NCI-H345 treated with DMSO at 0.1 percent for 48 hours (cell line): ENCODE data around the gene RER1.

Experiments
- DNase-seq: peaks from one replicate; lab custom pipeline; 2025; ENCODE audit not compliant: unreplicated experiment; lab: John Stamatoyannopoulos, UW

RER1 gene, protein sequence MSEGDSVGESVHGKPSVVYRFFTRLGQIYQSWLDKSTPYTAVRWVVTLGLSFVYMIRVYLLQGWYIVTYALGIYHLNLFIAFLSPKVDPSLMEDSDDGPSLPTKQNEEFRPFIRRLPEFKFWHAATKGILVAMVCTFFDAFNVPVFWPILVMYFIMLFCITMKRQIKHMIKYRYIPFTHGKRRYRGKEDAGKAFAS

GRCh38 chr1:2391041-2391930 lies at the start of gene RER1, which contains the start of gene MORN1:
Gene RER1 (plus strand): TSS chr1:2391841. CDS start chr1:2395791, 3,950 bp downstream.
Gene MORN1 (minus strand): TSS chr1:2391554. CDS start chr1:2391533, 21 bp downstream.
- DNase-seq, result peak; percentile 96

- DNase-seq, result no peak
Measured at GRCh38 chr1:2342384-2343022, 49.1 kb upstream of the RER1 start.

GRCh38 chr1:2343023-2343935 lies 48.4 kb upstream of the RER1 start:
- DNase-seq, result no peak

GRCh38 chr1:2344121-2344681 lies 47.4 kb upstream of the RER1 start:
- no peak for DNase-seq

DNA sequence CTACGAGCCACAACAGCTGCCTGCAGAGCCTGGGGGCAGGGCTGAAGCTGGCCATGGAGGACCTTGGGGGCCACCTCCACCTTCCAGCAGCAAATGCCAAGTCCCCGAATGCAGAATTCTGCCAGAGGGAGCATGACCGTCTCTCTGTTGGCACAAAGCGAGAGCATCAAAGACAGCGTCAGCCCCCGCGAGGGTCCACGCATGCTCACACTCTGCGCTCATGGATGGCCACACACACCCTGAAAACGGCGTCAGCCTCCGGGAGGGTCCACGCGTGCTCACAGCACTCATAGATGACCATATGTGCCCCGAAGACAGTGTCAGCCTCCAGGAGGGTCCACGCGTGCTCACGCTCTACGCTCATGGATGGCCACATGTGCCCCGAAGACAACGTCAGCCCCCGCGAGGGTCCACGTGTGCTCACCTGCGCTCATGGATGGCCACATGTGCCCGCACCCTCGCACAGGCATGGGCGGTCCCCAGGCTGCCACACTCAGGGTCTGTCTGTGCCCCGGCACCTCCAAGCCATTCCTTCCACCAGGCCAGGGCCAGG lies 46.8 kb upstream of the RER1 start:
- DNase-seq, result no peak

GRCh38 chr1:2345297-2346075 lies 46.2 kb upstream of the RER1 start:
- no peak for DNase-seq

- no peak for DNase-seq
Measured at GRCh38 chr1:2346691-2347408, 44.8 kb upstream of the RER1 start.

DNA sequence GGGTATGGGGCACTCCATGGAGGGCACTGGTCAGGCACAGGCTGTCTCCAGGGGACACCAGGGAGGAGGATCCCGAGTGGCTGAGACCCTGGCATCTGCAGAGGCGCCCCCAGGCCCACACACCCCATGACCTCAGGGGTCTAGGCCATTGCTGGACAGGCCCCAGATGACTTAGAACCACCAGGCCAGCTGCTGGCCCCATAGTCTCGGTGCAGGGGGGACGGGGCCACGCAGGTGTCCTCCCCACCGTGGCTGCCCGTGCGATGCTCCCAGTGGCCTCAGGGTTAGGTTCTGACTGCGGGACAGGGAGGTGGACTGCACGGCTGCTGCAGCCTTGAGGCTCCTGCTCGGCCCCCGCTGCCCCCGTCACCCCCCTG lies 44.2 kb upstream of the RER1 start:
- DNase-seq, result no peak

DNA sequence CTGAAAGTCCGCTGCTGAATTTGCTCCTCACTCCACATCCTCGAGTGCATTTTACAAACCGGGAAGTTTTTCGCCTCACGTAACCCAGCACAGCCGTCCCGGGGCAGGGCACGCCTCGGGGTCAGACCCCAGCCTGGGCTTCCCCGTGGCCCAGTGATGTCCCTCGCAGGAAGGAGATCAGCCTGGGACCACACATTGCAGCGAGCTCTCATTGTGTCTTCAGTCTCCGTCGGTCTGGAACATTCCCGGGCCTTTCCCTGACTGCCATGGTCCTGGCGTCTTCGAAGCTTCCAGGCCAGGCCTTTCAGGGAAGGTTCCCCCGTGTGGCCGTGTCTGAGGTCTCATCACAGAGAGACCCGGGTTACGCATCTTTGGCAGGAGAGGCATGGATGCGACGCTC lies 43.7 kb upstream of the RER1 start:
- no peak for DNase-seq

DNA sequence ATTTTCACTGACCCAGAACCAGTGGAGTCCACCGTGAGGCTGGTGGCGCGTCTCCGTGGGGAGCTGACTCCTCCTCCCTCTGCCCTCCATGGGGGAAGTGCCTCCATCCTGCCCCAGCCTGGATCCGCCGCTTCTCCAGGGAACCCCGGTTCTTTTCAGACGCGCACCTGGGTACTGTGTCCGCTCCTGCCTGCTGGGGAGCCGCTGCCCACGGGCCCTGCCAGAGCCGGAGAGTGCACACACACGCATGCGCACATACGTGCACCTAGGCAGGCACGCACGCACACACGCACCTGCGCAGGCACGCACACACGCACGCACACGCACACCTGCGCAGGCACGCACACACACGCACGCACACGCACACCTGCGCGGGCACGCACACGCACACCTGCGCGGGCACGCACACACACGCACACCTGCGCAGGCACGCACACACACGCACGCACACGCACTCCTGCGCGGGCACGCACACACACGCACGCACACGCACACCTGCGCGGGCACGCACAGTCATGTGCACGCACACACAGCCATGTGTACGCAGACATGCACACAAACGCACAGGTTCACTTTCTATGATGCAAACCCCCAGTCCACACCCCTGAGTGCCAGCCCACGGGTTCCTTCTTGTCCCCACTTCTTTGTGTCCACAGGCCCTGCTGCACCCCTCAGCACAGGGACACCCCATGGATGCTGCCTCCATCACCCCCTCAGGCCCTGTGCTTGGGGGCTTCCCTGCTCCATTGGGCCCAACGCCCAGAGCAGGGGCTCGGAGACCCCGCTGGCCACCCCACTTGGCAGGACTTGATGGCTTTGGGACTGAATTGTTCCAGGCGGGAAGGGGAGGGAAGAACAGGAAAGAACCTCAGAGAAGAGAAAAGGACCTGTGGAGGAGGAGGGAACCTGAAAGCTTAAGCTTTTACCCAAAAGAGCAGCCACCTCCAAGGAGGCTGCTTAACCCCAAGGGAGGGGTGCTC lies 43.0 kb upstream of the RER1 start:
- DNase-seq, result no peak

- DNase-seq, result no peak
Measured at GRCh38 chr1:2349806-2350205, 41.8 kb upstream of the RER1 start.

- no peak for DNase-seq
Measured at GRCh38 chr1:2350501-2350900, 41.1 kb upstream of the RER1 start.

- DNase-seq, result no peak
Measured at GRCh38 chr1:2350911-2351655, 40.6 kb upstream of the RER1 start.

DNA sequence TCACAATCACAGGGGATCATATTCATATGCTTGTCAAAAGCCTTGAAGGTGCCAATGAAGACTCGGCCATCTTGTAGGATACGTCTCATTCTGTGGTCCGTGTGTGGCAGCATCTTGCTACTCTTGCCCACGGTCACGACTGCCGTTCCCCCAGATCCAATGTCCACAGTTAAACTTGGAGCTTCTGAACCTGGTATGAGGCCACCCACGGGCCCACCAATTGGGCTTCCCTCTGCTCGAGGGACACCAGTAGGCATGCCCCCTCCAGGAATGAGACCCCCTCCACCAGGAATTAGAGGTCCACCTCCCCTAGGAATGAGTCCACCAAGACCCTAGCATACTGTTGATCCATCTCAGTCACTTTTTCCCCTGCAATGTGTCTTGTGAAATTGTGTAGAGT lies 39.9 kb upstream of the RER1 start:
- DNase-seq, result no peak

DNA sequence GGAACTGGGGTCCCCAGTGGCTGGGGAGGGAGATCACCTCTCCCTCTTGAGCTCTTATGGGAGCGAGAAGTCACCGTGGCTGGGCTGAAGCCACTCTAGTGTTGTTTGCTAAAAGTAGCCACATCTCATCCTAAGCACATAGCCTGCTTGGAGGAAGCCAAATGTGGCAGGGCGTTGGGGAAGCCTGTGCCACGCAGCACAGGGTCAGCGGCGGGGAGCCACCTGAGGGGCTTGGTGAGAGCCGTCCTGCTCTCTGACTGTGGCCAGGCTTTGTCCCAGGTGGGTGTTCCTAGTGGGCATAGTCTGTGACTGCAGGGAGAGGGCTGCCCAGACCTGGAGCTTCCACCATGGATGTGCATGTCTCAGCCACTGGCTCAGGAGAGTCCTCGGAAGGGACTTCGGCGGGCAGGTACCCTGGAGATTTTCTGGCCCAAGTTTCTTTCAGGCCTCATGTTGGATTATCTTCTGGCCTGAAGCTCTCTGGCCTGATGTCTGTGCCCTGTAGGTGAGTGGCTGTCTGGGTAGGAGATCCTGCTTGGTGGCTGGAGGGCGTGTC lies 39.2 kb upstream of the RER1 start:
- DNase-seq, result no peak

GRCh38 chr1:2352897-2353550 lies 38.6 kb upstream of the RER1 start:
- no peak for DNase-seq
